Gastroesophageal sphincter (tissue), 4 donors: ENCODE data around the gene PTPRN2. TPM values are rescaled to one million over a fixed set of nuclear protein-coding genes. Genes with fewer than 3 reads are reported as not detected.

Experiments
- ATAC-seq: fragments of 150-250 bp; one replicate; pipeline ENCODE4 v1.9.1; 2016; ENCODE audit warnings: mild to moderate bottlenecking, moderate library complexity
- H3K27ac ChIP-seq, 4 donors: fragments of 200-600 bp; sonication (generic) in 3 of 4; 1 replicate in 3 of 4; 2 replicates in 1 of 4; pipeline ENCODE4 v1.5.1; 2016 to 2019
- H3K27me3 ChIP-seq: fragments of 200-600 bp; sonication (generic); one replicate; pipeline ENCODE4 v1.5.1; 2019
- H3K36me3 ChIP-seq, 2 donors: fragments of 200-600 bp; sonication (generic); one replicate each; pipeline ENCODE4 v1.5.1; 2019; ENCODE audit warnings: control low read depth in 1 of 2
- H3K4me1 ChIP-seq, 3 donors: fragments of 200-600 bp; sonication (generic); 1 replicate in 2 of 3; 2 replicates in 1 of 3; pipeline ENCODE4 v1.5.1; 2016 to 2019; ENCODE audit warnings: control low read depth in 2 of 3
- H3K4me3 ChIP-seq, 2 donors: fragments of 200-600 bp; sonication (generic); one replicate each; pipeline ENCODE4 v1.5.1; 2019; ENCODE audit warnings: mild to moderate bottlenecking in 1 of 2, moderate library complexity in 1 of 2
- H3K9me3 ChIP-seq, 3 donors: fragments of 200-600 bp; sonication (generic); one replicate each; pipeline ENCODE4 v1.5.1; 2017 to 2019; ENCODE audit warnings: control low read depth in 2 of 3
- CTCF ChIP-seq, 4 experiments: fragments of 200-600 bp in 2 of 4; fragments of 450-650 bp in 2 of 4; sonication (generic) in 1 of 4; IDR thresholded peaks; one replicate each; pipeline ENCODE4 v1.5.1; 2017 to 2019; ENCODE audit warnings: antibody characterized with exemption in 4 of 4, mild to moderate bottlenecking in 2 of 4, moderate library complexity in 2 of 4
- EP300 ChIP-seq: sonication (generic); formaldehyde crosslinking; IDR thresholded peaks from one replicate; pipeline ENCODE4 v1.6.1; 2017; ENCODE audit warnings: antibody characterized with exemption, mild to moderate bottlenecking
- POLR2A ChIP-seq, 2 donors: fragments of 450-650 bp; IDR thresholded peaks; one replicate each; pipeline ENCODE4 v1.6.1; 2017; ENCODE audit warnings: antibody characterized with exemption in 2 of 2, mild to moderate bottlenecking in 2 of 2, moderate library complexity in 1 of 2
- POLR2AphosphoS5 ChIP-seq: sonication (generic); formaldehyde crosslinking; IDR thresholded peaks from one replicate; pipeline ENCODE4 v1.6.1; 2017; ENCODE audit warnings: antibody characterized with exemption
- WGBS, 2 donors: methylation state at CpG; one replicate each; pipeline ENCODE4 v1.1.5; 2018; ENCODE audit warnings: low coverage in 1 of 2; 5-methylcytosine and 5-hydroxymethylcytosine counted together
- total RNA-seq, 4 donors: library from RNA; depleted of rRNA; stranded (reverse); fragments of >200 nt; gene quantifications; one replicate each; pipeline ENCODE4 v1.1.0, GENCODE V29; 2016

The PTPRN2 gene
- total RNA-seq, 4 donors from 2014 or later, result 1.7 to 4.7 (median 3.3) TPM

GRCh38 chr7:157753713-157754415, 833.8 kb downstream of the PTPRN2 start:
- Histone ChIP-seq H3K4me1 (no peaks in the 10 kb centered on the region), H3K9me3 (no peaks in the 10 kb centered on the region), H3K27me3 (peaks cover 5% of the 10 kb centered on the region), H3K27ac (no peak overlapping the region), H3K36me3 (no peaks in the 10 kb centered on the region), H3K4me3 (no peak overlapping the region)
- WGBS, 2 donors, result 88 to 100% methylated on average over 3 to 11 of the region's 21 CpGs
- no peak for ATAC-seq
- TF ChIP-seq POLR2A (IDR thresholded peaks at IDR 0.05) (no peak), EP300 (no peak), CTCF (IDR thresholded peaks at IDR 0.05) (no peak), POLR2AphosphoS5 (no peak)

GRCh38 chr7:157752832-157753291, 834.8 kb downstream of the PTPRN2 start:
- Histone ChIP-seq H3K9me3 (no peaks in the 10 kb centered on the region), H3K27me3 (peaks cover 5% of the 10 kb centered on the region), H3K4me3 (no peak overlapping the region), H3K27ac (no peak overlapping the region), H3K36me3 (no peaks in the 10 kb centered on the region), H3K4me1 (no peaks in the 10 kb centered on the region)
- 43% methylated on average over 3 of the region's 18 CpGs; no CpG with 5 or more reads in 1 of the 2 donors for WGBS, 2 donors
- no peak for TF ChIP-seq EP300
- no peak for TF ChIP-seq POLR2A (IDR thresholded peaks at IDR 0.05)
- no peak for TF ChIP-seq POLR2AphosphoS5
- TF ChIP-seq CTCF (IDR thresholded peaks at IDR 0.05), result no peak
- no peak for ATAC-seq

- Histone ChIP-seq H3K4me3 (no peak overlapping the region), H3K4me1 (no peaks in the 10 kb centered on the region), H3K27me3 (peaks cover 5% of the 10 kb centered on the region), H3K36me3 (no peaks in the 10 kb centered on the region), H3K27ac (no peak overlapping the region), H3K9me3 (no peaks in the 10 kb centered on the region)
- no peak for ATAC-seq
- 86% methylated on average over 9 of the region's 27 CpGs; no CpG with 5 or more reads in 1 of the 2 donors for WGBS, 2 donors
- TF ChIP-seq POLR2AphosphoS5, result no peak
- TF ChIP-seq EP300, result no peak
- TF ChIP-seq CTCF (IDR thresholded peaks at IDR 0.05), result no peak
- TF ChIP-seq POLR2A (IDR thresholded peaks at IDR 0.05), result no peak
Observed at GRCh38 chr7:157751951-157752673, 835.5 kb downstream of the PTPRN2 start.

GRCh38 chr7:157751406-157751805, 836.2 kb downstream of the PTPRN2 start:
- no peak for ATAC-seq
- H3K27ac ChIP-seq, result no peak overlapping the region
- H3K4me1 ChIP-seq, result no peaks in the 10 kb centered on the region
- peaks cover 5% of the 10 kb centered on the region for H3K27me3 ChIP-seq
- H3K36me3 ChIP-seq, result no peaks in the 10 kb centered on the region
- 67 to 82% methylated on average over 6 to 16 of the region's 22 CpGs for WGBS, 2 donors
- no peaks in the 10 kb centered on the region for H3K9me3 ChIP-seq
- no peak overlapping the region for H3K4me3 ChIP-seq
- TF ChIP-seq POLR2AphosphoS5, result no peak
- no peak for TF ChIP-seq CTCF (IDR thresholded peaks at IDR 0.05)
- no peak for TF ChIP-seq EP300
- no peak for TF ChIP-seq POLR2A (IDR thresholded peaks at IDR 0.05)
